ENCODE data around the gene CCDC177. TPM values are rescaled to one million over a fixed set of nuclear protein-coding genes. Genes with fewer than 3 reads are reported as not detected.

The CCDC177 gene
- total RNA-seq, 2 experiments from 2014 or later: not detected

DNA sequence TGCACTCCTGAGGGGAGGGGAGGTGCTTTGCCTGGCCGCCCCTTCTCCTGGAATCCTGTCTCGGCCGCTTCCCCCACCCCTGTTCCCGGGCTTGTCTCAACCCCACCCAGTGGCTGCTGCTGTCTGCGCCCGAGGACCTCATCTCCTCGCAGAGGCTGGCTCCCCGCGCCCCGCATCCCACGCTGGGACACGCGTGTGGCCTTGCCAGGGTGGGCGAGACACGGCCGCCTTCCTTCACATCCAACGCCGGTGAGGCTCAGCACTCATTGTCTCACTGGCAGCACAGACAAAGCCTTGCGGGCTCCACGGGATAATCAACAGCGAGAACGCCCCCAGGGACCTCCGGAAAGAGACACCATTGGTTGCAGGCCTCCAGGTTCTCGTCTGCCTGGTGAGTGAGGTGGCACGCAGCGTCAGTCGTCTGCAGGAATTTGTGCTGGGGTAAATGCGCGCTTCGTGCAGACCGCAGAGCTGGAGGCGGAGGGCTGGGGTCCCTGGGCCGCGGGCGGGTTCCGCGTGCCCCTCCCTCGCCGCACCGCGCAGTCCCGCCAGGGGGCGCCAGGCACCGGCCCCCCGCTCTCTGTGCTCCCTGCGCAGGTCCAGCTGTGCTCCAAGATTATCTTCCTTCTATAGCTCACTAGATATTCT is 26.8 kb downstream of the CCDC177 start:
- Mint-ChIP-seq H3K4me3 (no peak overlapping the region), H3K4me1 (peaks cover 19% of the 10 kb centered on the region), H3K9me3 (ENCODE audit: low read depth) (no peaks in the 10 kb centered on the region), H3K27ac (no peak overlapping the region), H3K27me3 (peaks cover 55% of the 10 kb centered on the region), H3K36me3 (no peaks in the 10 kb centered on the region)
- DNase-seq (peak; percentile 43), ATAC-seq (peak; percentile 40)
- CTCF ChIA-PET: interaction anchor here (0.8 to 2.5 kb wide), 16 partner anchors 12 to 270 kb away, joined by 3 to 12 read pairs (median 4); partner anchors contain the start of genes CCDC177 and SRSF5

DNA sequence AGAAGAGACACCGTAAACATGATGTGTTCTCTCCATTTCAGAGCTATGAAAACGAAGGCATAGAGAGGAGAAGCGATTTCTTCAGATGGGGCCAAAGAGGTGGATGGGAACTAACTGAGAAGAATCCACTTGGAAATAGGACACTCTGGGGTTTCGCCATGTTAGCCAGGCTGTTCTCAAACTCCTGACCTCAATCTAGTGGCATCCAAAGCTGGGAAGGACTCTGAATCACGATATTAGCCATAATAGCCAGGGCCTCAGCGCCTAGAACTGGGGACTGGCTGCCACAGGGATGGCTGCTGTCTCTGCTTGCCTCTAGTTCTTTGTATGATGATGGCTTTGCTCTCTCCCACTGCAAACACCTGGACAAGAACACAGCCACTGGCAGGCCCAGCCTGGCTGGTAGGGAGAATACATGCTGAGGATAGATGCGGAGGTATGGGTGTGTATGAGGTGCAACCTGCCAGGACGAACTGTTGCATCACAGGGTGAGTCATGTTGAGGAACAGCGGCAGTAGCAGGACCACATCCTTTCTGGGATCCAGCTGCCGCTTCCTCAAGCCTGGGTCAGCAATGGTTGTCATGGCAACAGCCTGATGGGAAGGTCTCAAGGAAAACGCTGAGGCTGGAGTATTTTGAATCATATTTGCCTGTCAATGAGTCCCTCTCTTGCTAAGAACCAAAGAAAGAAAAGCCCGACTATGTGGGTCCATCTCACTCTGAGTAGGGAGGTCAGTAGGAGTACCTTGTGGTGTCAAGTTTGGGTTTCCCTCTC is 31.1 kb downstream of the CCDC177 start:
- Mint-ChIP-seq H3K4me1 (peaks cover 22% of the 10 kb centered on the region), H3K27ac (peak overlapping the region; percentile 25), H3K27me3 (peaks cover 39% of the 10 kb centered on the region), H3K4me3 (no peak overlapping the region), H3K9me3 (ENCODE audit: low read depth) (no peaks in the 10 kb centered on the region), H3K36me3 (no peaks in the 10 kb centered on the region)
- peak; percentile 93 for ATAC-seq
- peak; percentile 86 for DNase-seq
- CTCF ChIA-PET: interaction anchor here (0.8 to 1.5 kb wide), 2 partner anchors 30 to 484 kb away, joined by 3 to 4 read pairs; no protein-coding TSS in a partner anchor

DNA sequence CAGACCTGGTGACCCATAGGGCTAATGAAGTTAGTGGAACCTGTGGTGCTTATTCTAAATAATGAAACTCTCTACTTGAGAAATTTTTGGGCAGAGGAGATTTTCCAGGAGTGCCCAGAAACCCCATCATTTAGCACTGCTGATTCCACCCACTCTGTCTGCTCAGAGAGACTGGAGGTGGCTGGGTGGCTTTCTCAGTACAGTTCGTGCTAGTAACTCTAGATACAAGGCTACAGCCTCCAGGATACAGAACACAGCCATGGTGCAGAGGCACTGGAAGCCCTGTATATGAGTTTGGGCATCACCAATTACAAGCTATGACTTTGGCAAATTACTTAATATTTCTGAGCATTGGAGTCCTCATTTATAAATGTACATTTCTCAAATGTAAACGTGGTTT is 32.4 kb downstream of the CCDC177 start:
- H3K36me3 Mint-ChIP-seq: no peaks in the 10 kb centered on the region
- DNase-seq: no peak
- peaks cover 20% of the 10 kb centered on the region for H3K4me1 Mint-ChIP-seq
- no peak overlapping the region for H3K4me3 Mint-ChIP-seq
- H3K9me3 Mint-ChIP-seq (ENCODE audit: low read depth): no peaks in the 10 kb centered on the region
- peaks cover 44% of the 10 kb centered on the region for H3K27me3 Mint-ChIP-seq
- CTCF ChIA-PET: interaction anchor here (1.5 kb wide), 1 partner anchor 486 kb away, joined by 4 read pairs; no protein-coding TSS in a partner anchor
- ATAC-seq: no peak
- H3K27ac Mint-ChIP-seq: no peak overlapping the region

DNA sequence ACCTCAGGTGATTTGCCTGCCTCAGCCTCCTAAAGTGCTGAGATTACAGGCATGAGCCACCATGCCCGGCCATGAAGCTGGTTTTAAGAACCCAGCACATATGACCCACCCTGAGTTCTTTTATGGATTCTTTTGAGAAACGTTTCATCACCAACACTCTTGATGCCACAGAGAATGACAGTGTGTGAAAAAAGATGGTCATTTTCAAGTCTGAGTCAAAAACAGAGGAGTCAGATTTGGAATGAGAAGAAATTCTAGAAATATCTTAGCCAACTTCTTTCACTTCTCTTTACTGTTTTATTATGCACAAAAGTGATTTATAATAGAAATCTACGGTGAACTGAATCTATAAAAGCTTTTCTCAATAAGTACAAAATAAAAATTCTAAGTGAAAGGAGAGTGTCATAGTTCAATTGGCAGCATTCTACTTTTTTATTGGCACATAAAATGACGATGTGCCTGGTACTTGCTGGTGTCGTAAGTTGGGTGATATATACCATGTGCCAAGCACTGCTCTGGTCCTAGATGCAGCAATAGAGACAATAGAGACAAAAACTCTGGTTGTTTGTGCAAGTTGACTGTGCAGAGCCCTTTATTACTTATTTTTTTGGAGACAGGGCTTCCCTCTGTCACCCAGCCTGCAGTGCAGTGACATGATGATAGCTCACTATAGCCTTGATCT is 33.9 kb downstream of the CCDC177 start:
- CTCF ChIA-PET: no interaction called here
- H3K4me3 Mint-ChIP-seq: no peak overlapping the region
- H3K36me3 Mint-ChIP-seq: no peaks in the 10 kb centered on the region
- no peak overlapping the region for H3K27ac Mint-ChIP-seq
- H3K9me3 Mint-ChIP-seq (ENCODE audit: low read depth): no peaks in the 10 kb centered on the region
- ATAC-seq (no peak), DNase-seq (no peak)
- peaks cover 20% of the 10 kb centered on the region for H3K4me1 Mint-ChIP-seq
- peaks cover 47% of the 10 kb centered on the region for H3K27me3 Mint-ChIP-seq

DNA sequence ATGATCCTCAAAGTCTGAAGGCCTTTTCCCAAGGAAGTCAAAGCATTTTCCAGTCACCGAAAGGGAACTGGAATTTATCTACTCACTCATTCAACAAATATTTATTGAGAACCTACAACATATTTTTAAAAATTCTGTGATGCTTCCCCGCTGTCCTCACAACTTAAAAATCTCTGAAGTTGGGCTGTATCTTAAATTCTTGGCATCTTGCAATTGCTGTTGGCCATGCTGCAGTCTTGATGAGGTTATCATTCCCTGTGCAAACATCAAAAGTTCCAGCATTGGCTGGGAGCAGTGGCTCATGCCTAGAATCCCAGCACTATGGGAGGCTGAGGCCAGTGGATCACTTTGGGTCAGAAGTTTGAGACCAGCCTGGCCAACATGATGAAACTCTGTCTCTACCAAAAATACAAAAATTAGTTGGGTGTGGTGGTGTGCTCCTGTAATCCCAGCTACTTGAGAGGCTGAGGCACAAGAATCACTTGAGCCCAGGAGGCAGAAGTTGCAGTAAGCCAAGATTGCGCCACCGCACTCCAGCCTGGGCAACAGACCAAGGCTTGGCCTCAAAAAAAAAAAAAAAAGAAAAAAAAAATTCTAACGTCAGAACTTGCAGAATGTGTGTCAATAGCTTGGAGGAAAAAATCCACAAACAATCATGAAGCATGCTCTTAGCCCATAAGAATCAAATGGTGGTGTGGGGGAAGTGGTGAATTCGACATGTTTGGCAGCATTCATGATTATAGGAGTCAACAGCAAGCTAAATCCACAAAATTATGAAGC is 34.9 kb downstream of the CCDC177 start:
- Mint-ChIP-seq H3K36me3 (no peaks in the 10 kb centered on the region), H3K4me1 (peaks cover 20% of the 10 kb centered on the region), H3K27ac (no peak overlapping the region), H3K27me3 (peaks cover 55% of the 10 kb centered on the region), H3K4me3 (no peak overlapping the region), H3K9me3 (ENCODE audit: low read depth) (no peaks in the 10 kb centered on the region)
- DNase-seq: no peak
- no peak for ATAC-seq
- CTCF ChIA-PET: interaction anchor here (0.7 kb wide), 1 partner anchor 242 kb away, joined by 3 read pairs; no protein-coding TSS in a partner anchor

DNA sequence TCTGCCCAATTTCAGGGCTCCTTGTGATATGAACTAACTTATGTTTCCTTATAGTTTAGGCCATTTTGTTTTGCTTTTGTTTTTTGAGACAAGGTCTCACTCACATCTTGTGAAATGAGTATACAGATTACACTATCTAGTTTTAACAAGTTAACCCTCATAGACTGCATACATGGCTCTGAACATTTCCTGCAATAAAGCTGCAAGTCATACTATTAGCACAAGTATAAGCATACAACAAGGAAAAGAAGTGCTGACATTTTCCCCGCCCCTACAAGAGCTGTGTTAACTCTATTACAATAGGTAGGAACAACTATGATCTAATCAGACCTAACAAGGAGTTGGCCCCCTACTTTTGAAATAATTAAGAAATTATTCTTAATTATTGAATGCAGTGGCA is 35.9 kb downstream of the CCDC177 start:
- Mint-ChIP-seq H3K27me3 (peaks cover 53% of the 10 kb centered on the region), H3K4me1 (peaks cover 11% of the 10 kb centered on the region), H3K9me3 (ENCODE audit: low read depth) (no peaks in the 10 kb centered on the region), H3K36me3 (no peaks in the 10 kb centered on the region), H3K27ac (no peak overlapping the region), H3K4me3 (no peak overlapping the region)
- CTCF ChIA-PET: no interaction called here
- no peak for DNase-seq
- ATAC-seq: no peak

DNA sequence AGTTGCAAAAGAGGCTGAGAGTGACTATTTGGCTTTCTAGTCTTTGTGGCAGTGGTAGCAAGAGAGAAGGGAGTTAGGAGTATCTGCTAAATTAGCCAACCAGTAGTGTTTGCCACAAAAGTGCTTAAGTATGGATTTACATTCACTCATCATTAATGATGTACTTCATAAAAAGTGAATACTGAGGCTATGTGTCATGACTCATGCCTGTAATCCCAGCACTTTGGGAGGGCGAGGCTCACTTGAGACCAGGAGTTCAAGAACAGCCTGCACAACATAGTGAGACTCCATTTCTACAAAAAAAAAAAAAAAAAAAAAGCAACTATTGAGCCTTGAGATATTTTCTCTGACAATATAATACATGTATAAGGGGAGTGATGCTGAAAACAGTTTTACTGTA is 36.8 kb downstream of the CCDC177 start:
- CTCF ChIA-PET: interaction anchor here (1.1 kb wide), 1 partner anchor 37 kb away, joined by 4 read pairs; the partner anchor contains the start of gene CCDC177
- Mint-ChIP-seq H3K27me3 (peaks cover 57% of the 10 kb centered on the region), H3K4me1 (peaks cover 4% of the 10 kb centered on the region), H3K9me3 (ENCODE audit: low read depth) (no peaks in the 10 kb centered on the region), H3K27ac (no peak overlapping the region), H3K4me3 (no peak overlapping the region), H3K36me3 (no peaks in the 10 kb centered on the region)
- DNase-seq: no peak
- no peak for ATAC-seq

DNA sequence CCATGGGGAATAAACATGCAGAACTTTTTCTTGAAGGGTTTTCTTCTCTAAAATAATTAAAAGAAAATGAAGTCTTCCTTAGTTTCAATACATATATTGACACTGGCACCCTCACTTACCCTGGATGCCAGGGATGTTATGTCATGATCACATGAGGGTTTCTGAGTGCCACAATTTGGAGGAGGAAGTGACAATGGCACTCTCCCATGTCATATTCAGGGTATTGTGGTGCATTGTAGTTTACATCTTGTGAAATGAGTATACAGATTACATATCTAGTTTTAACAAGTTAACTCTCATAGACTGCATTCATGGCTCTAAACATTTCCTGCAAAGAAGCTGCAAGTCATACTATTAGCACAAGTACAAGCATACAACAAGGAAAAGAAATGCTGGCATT is 37.7 kb downstream of the CCDC177 start:
- no peak for DNase-seq
- Mint-ChIP-seq H3K4me1 (peaks cover under 1% of the 10 kb centered on the region), H3K27me3 (peaks cover 62% of the 10 kb centered on the region), H3K27ac (no peak overlapping the region), H3K36me3 (no peaks in the 10 kb centered on the region), H3K4me3 (no peak overlapping the region), H3K9me3 (ENCODE audit: low read depth) (no peaks in the 10 kb centered on the region)
- no peak for ATAC-seq
- CTCF ChIA-PET: interaction anchor here (1.1 kb wide), 1 partner anchor 38 kb away, joined by 4 read pairs; the partner anchor contains the start of gene CCDC177

DNA sequence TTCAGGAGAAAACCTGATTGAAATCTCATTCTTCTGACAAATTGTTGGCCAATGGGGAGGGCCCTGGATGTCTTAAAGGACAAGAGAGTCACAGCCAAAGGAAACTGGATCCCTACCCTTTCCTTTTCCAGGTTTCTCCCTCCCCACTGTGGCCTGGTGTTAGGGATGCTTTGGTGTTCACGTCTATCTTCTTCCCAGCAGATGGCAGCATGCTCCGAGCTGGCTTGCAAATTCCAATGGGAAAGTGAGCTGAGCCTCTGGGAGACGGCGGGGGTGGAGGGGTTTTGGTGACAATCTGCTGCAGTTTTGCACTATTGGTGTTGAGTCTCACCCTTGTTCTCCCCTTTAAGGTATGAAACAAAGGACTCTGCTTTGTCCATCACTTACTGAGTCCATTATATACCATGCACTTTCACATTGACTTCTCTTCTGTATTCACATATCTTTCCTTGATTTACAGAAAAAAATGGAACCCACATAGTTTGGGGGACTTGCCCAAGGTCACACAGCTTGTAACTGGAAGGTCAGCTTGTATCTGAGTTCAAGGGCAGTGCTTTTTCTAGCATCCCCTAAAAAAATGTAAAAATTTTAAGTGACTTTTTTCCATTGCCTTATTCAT is 39.3 kb downstream of the CCDC177 start:
- no peak for ATAC-seq
- CTCF ChIA-PET: interaction anchor here (0.9 to 1.1 kb wide), 3 partner anchors 13 to 37 kb away, joined by 3 to 4 read pairs (median 4); no protein-coding TSS in a partner anchor
- Mint-ChIP-seq H3K4me1 (peaks cover 3% of the 10 kb centered on the region), H3K27me3 (peaks cover 74% of the 10 kb centered on the region), H3K36me3 (no peaks in the 10 kb centered on the region), H3K9me3 (ENCODE audit: low read depth) (no peaks in the 10 kb centered on the region), H3K4me3 (no peak overlapping the region), H3K27ac (no peak overlapping the region)
- no peak for DNase-seq

DNA sequence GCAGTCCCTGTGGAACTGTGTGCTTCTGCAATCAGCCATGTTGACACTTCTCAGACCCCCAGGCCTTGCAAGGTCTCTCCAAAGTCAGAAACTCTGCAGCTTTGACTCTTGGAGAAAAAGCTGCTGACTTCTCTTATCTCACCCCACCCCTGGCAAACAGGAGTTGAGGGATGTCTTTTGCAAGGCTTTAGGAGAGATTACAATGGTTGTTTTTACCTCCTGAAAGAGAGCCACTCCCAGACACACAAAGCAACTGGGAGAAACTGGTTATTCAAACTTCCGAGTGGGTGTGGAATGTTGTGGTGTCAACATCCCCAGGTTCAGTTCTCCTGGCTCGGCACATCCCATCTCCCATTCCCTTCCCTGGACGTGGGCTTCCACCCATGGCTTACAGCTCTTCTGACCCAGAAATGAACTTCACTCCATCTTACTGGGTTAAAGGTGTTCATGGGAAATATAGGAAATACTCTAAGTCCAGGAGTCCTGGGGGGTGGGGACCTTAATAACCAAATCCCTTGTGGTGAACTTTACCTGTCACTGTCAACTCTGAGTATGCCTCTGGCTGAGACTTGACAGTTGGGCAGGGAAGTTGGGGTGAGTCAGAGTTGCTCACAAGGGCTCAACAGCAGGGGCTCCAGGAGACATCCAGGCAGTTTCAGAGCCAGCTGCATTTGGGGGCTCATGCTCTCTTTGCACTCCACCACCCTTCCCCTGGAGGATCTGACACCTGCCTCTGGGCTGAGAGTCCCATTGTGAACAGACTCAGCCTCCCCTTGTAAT is 41.9 kb downstream of the CCDC177 start:
- no peak for ATAC-seq
- Mint-ChIP-seq H3K4me3 (no peak overlapping the region), H3K27ac (no peak overlapping the region), H3K4me1 (peaks cover 3% of the 10 kb centered on the region), H3K27me3 (peaks cover 64% of the 10 kb centered on the region), H3K36me3 (no peaks in the 10 kb centered on the region), H3K9me3 (ENCODE audit: low read depth) (no peaks in the 10 kb centered on the region)
- CTCF ChIA-PET: interaction anchor here (1.6 kb wide), 1 partner anchor 16 kb away, joined by 4 read pairs; no protein-coding TSS in a partner anchor
- no peak for DNase-seq

DNA sequence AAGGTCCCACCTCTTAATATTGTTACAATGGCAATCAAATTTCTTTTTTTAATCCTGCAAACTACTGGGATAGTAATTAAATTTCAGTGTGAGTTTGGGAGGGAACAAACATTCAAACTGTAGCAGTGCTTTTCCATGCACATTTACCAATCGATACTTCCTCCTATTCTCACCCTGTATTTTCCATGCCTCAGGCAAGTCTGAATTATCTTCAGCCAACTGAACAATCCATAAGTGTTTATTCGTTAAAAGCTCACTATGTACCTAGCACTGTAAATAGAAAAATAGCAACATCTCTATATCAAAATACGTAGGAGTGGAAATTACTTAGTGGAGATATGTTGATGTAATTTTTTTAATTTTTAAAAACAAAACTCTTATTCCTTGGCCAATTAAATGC is 43.5 kb downstream of the CCDC177 start:
- CTCF ChIA-PET: no interaction called here
- Mint-ChIP-seq H3K9me3 (ENCODE audit: low read depth) (no peaks in the 10 kb centered on the region), H3K4me1 (peaks cover 3% of the 10 kb centered on the region)

DNA sequence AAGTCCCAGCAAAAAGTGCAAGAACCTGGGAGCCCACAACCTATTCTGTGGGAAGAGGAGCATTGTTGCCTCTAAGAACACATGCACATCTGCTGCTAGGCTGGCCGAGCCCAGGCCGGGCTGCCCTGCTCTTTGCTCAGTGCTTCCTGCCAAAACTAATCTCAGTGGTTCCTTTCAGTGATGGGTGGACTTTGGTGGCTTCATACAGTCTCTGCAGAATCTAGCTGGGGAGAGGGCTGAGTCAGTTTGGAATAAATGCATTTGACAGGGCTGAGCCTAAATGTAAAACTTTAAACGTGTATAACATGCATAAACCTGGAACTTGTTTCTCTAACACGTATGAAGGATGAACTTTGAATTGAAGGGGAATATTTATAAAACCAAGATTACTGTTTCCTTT is 44.6 kb downstream of the CCDC177 start:
- H3K36me3 Mint-ChIP-seq: no peaks in the 10 kb centered on the region
- no peak for ATAC-seq
- no peak for DNase-seq
- H3K9me3 Mint-ChIP-seq (ENCODE audit: low read depth): no peaks in the 10 kb centered on the region
- peaks cover 43% of the 10 kb centered on the region for H3K27me3 Mint-ChIP-seq
- CTCF ChIA-PET: no interaction called here
- no peak overlapping the region for H3K4me3 Mint-ChIP-seq
- H3K27ac Mint-ChIP-seq: no peak overlapping the region
- peaks cover 3% of the 10 kb centered on the region for H3K4me1 Mint-ChIP-seq

More for the DNA sequence above, 43.5 kb downstream of the CCDC177 start:
- DNase-seq (no peak), ATAC-seq (no peak)
- peaks cover 49% of the 10 kb centered on the region for H3K27me3 Mint-ChIP-seq
- no peak overlapping the region for H3K4me3 Mint-ChIP-seq
- no peaks in the 10 kb centered on the region for H3K36me3 Mint-ChIP-seq
- no peak overlapping the region for H3K27ac Mint-ChIP-seq
